Progenitor cell of endocrine pancreas (in vitro differentiated cells): ENCODE measurements around the gene CALN1. TPM values are rescaled to one million over a fixed set of nuclear protein-coding genes. Genes with fewer than 3 reads are reported as not detected.

Source experiments
- DNase-seq: peaks from one replicate; pipeline ENCODE4 v3.0.0; 2021; ENCODE audit warnings: low spot score; ENCODE audit not compliant: unreplicated experiment
- H3K27ac Mint-ChIP-seq: 2 replicates; pipeline ENCODE4 v1.8.0; 2021; ENCODE audit warnings: mild to moderate bottlenecking, moderate library complexity, mixed read lengths
- H3K27me3 Mint-ChIP-seq: 2 replicates; pipeline ENCODE4 v1.8.0; 2021; ENCODE audit warnings: mixed read lengths
- H3K36me3 Mint-ChIP-seq: 2 replicates; pipeline ENCODE4 v1.8.0; 2022; ENCODE audit warnings: mixed read lengths; ENCODE audit not compliant: insufficient read depth
- H3K4me1 Mint-ChIP-seq: 2 replicates; pipeline ENCODE4 v1.8.0; 2021; ENCODE audit warnings: low read depth, mixed read lengths
- H3K4me3 Mint-ChIP-seq: 2 replicates; pipeline ENCODE4 v1.8.0; 2021; ENCODE audit warnings: low read depth, mild to moderate bottlenecking, moderate library complexity, mixed read lengths
- H3K9me3 Mint-ChIP-seq: 2 replicates; pipeline ENCODE4 v1.8.0; 2021; ENCODE audit warnings: low read depth, mixed read lengths
- total RNA-seq: library from RNA; stranded (reverse); gene quantifications from 2 replicates; pipeline ENCODE4 v1.2.1, GENCODE V29; 2021
- TF ChIP-seq, protein P1 (sequence below): fragments of 200-600 bp; sonication (generic); IDR thresholded peaks from one replicate; pipeline ENCODE4 v1.5.0; 2021; ENCODE audit warnings: antibody characterized with exemption, mild to moderate bottlenecking; ENCODE audit not compliant: unreplicated experiment

The CALN1 gene
- total RNA-seq, 1 donor from 2014 or later: 0.79 TPM

DNA sequence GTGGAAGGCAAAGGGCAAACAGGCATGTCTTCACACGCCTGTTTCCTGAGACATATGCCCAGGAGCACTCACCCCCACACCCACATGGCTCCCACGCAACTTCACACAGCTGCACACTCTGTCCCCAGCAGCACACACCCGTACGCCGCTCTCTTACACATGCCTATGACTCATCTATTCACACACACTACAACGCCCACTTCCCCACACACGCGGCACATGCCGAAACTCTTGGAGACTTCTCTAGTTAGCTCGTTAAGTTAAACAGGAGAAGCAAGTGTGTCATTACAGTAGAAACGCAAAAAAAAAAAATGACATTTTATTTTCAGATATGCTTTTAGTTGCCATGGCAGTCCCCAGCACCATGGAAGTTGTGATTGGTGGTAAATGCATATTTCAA lies 6.7 kb downstream of the CALN1 start:
- Mint-ChIP-seq H3K27me3 (peaks cover 23% of the 10 kb centered on the region), H3K9me3 (no peaks in the 10 kb centered on the region), H3K27ac (no peak overlapping the region), H3K36me3 (no peaks in the 10 kb centered on the region), H3K4me3 (no peak overlapping the region), H3K4me1 (peaks cover 2% of the 10 kb centered on the region)
- no peak for DNase-seq
- TF ChIP-seq, protein P1, sequence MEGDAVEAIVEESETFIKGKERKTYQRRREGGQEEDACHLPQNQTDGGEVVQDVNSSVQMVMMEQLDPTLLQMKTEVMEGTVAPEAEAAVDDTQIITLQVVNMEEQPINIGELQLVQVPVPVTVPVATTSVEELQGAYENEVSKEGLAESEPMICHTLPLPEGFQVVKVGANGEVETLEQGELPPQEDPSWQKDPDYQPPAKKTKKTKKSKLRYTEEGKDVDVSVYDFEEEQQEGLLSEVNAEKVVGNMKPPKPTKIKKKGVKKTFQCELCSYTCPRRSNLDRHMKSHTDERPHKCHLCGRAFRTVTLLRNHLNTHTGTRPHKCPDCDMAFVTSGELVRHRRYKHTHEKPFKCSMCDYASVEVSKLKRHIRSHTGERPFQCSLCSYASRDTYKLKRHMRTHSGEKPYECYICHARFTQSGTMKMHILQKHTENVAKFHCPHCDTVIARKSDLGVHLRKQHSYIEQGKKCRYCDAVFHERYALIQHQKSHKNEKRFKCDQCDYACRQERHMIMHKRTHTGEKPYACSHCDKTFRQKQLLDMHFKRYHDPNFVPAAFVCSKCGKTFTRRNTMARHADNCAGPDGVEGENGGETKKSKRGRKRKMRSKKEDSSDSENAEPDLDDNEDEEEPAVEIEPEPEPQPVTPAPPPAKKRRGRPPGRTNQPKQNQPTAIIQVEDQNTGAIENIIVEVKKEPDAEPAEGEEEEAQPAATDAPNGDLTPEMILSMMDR: no peak

DNA sequence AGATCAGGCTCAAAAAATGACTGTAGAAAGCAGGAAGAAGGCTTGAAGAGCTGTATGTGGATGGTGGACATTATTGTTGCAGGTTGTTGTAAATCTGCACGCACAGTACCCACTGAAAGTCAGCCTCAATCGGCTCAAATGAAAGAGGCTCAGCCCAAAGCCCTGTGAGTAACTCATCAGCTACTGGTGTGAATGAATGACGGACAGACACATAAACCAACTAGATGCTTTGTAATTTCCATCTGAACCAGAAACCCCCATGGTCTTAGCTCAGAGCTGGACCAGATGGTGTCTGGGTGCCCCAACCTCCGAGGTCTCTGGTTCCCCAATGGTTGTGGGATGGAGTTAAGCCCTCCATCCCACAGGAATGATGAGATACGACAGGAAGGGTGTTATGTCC lies 7.4 kb downstream of the CALN1 start:
- no peak for DNase-seq
- Mint-ChIP-seq H3K4me1 (peaks cover 2% of the 10 kb centered on the region), H3K36me3 (no peaks in the 10 kb centered on the region), H3K9me3 (no peaks in the 10 kb centered on the region), H3K27ac (no peak overlapping the region), H3K4me3 (no peak overlapping the region), H3K27me3 (peaks cover 25% of the 10 kb centered on the region)
- TF ChIP-seq, protein P1: no peak

DNA sequence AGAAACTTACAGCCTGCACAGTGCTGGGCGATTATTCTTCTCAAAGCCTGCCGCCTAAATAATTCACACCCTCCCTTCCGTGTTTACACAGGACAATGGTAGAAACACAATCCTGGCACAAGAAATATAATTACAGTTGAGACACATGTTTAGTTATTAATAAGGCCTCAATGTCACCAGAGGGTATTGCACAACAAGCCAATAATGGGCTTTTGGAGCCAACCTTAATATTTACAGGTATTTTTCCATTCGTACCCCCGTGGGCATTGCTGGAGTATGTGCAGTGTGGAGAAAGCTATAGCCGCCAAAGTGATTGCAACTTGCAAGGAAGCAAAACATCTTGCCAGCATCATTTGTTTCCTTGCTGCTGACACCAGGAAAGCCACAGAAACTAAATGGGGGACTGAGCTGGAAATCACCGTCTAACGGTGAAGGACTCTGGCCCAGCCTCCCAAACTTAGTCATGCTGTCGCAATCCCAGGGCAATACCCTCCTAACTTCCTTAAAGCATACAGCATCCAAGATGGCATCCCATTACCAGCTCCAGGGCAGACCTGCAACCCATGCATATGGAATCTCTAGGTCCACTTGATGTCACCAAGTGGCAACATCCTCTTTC lies 8.6 kb downstream of the CALN1 start:
- DNase-seq: no peak
- Mint-ChIP-seq H3K27me3 (peaks cover 29% of the 10 kb centered on the region), H3K4me1 (peaks cover 2% of the 10 kb centered on the region), H3K36me3 (no peaks in the 10 kb centered on the region), H3K4me3 (no peak overlapping the region), H3K27ac (no peak overlapping the region), H3K9me3 (no peaks in the 10 kb centered on the region)
- TF ChIP-seq, protein P1: no peak

DNA sequence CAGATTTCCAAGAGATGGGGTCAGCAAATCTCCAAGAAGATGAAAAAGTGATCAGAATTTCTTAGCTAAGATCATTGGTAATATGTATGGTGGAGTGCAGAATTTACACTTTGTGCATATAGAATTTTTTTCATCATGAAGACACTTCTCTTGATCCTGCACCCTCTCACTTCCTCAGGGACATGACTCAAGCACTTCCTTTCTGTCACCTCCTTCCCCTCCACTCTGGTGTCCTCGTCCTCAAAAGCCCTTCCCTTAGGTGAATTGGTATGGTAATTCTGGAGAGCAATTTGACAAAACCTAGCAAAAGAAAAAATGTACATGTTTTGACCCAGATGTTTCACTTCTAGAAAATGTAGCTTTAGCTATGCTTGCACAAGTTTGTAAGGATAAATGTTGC lies 18.1 kb downstream of the CALN1 start:
- DNase-seq: no peak
- peaks cover 23% of the 10 kb centered on the region for H3K27me3 Mint-ChIP-seq
- no peak overlapping the region for H3K4me3 Mint-ChIP-seq
- no peaks in the 10 kb centered on the region for H3K9me3 Mint-ChIP-seq
- TF ChIP-seq, protein P1: no peak
- no peak overlapping the region for H3K27ac Mint-ChIP-seq
- no peaks in the 10 kb centered on the region for H3K4me1 Mint-ChIP-seq
- H3K36me3 Mint-ChIP-seq: no peaks in the 10 kb centered on the region

DNA sequence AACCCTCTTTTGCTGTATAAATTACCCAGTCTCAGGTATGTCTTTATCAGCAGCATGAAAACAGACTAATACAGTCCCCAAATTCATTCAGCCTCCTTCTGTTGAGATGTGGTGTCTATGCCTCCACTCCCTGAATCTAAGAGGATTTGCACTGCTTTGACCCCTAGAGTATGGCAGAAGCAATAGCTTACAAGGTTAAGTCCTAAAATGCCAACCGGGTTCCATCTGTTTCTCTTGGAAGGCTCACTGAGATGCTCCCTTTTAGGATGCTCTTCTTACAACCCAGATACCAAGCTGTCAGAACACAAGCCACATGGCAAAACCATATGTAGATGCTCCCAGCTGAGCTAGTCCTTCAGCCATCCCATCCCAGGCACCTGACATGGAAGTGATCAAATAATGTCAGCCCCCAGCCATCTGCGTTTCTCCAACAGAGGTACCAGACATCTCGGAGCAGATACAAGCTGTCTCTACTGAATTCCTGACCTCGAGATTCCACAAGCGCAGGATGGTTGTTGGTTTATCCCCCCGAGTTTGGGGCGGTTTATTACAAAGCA lies 20.2 kb downstream of the CALN1 start:
- Mint-ChIP-seq H3K4me3 (no peak overlapping the region), H3K9me3 (no peaks in the 10 kb centered on the region), H3K27me3 (peaks cover 19% of the 10 kb centered on the region), H3K36me3 (no peaks in the 10 kb centered on the region), H3K27ac (no peak overlapping the region), H3K4me1 (no peaks in the 10 kb centered on the region)
- TF ChIP-seq, protein P1: no peak
- DNase-seq: no peak
